ENCODE measurements around the gene CPTP.

GRCh38 chr1:1298861-1299685 is 25.5 kb upstream of the CPTP start:
- TF ChIP-seq POLR2A (IDR thresholded peaks at IDR 0.05): no peak
- TF ChIP-seq CTCF (IDR thresholded peaks at IDR 0.05): no peak

All from heart left ventricle (tissue), 13 donors.